Stimulated activated CD4-positive, alpha-beta T cell treated with anti-CD3 and anti-CD28 coated beads, Interleukin-2, amount 100 ng/mL, for 4 hours (primary cell): ENCODE results near the gene MIXL1.
"Not testable (repeated sequence)": the region's sequence is repeated elsewhere in the genome, so short reads cannot be mapped to it uniquely, and the experiment has no call there.

Source experiments
- DNase-seq: peaks from one replicate; pipeline ENCODE4 v3.0.0-alpha.2; 2020; ENCODE audit warnings: low read depth

The MIXL1 gene

GRCh38 chr1:226215239-226215638, 8.2 kb upstream of the MIXL1 start:
- DNase-seq = no peak

- no peak for DNase-seq
Measured at GRCh38 chr1:226216056-226216455, 7.4 kb upstream of the MIXL1 start.

GRCh38 chr1:226217273-226217672, 6.2 kb upstream of the MIXL1 start:
- DNase-seq = no peak

- DNase-seq = no peak
Measured at GRCh38 chr1:226220473-226221189, 2.8 kb upstream of the MIXL1 start.

GRCh38 chr1:226222686-226223085, 778 bp upstream of the MIXL1 start:
- DNase-seq = no peak

GRCh38 chr1:226223786-226224244, 351 bp downstream of the MIXL1 start:
- no peak for DNase-seq

DNA sequence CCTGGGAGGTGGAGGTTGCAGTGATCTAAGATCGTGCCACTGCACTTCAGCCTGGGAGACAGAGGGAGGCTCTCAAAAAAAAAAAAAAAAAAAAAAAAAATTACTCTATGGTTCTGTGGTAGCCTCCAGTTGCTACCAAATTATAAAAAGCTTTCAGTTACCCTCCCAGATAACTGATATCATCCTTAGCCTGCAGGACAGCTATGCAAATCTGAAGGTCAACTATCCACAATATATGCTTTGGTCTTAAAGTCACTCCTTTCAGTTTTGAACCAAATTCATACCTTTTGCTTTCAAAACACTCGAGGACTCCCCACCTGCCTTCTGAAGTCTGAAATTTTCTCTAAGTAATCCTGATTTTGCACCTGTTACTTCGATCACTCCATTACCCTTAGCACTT, 3.1 kb downstream of the MIXL1 start:
- no peak for DNase-seq

- DNase-seq = no peak
Measured at GRCh38 chr1:226233293-226233692, 9.8 kb downstream of the MIXL1 start.

GRCh38 chr1:226233806-226234205, 10.3 kb downstream of the MIXL1 start:
- no peak for DNase-seq

- DNase-seq = no peak
Measured at GRCh38 chr1:226236826-226237225, 13.4 kb downstream of the MIXL1 start.

GRCh38 chr1:226239421-226239820, 16.0 kb downstream of the MIXL1 start:
- no peak for DNase-seq

- DNase-seq = no peak
Measured at GRCh38 chr1:226248091-226248490, 24.6 kb downstream of the MIXL1 start.

DNA sequence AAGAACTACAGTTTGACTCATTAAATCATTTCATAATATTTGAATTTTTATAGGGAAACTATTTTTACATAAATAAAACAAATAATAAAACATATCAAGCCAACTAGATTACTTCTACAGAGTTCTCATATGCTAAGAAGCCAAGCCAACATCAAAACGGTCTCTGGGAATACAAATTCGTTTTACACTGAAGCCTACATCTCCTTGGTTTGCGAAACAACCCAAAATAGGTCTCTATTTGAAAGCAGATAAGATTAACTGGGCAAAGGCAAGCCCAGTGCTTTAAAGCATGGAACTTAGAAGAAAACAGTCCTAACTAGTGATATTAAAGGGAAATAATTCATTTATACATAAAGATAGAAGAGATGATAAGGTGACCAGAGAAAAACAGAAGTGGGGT, 25.3 kb downstream of the MIXL1 start:
- DNase-seq = no peak

DNA sequence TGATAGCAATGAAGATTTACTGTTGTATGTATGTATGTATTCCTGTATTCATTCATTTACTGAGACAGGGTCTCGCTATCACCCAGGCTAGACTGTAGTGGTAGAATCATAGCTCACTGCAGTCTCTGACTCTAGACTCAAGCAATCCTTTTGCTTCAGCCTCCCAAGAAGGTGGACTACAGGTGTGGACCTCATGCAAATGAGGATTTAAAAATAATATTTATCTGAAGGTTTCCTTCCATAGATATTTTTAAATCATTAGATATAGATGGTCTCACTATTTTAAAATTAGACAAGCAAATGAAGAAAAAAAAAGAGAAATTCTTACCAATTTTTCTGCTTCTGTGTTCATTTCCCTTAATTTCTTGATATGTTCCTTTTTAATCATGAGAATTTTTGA, 27.0 kb downstream of the MIXL1 start:
- DNase-seq = no peak

- not testable (repeated sequence) for DNase-seq
Measured at GRCh38 chr1:226252841-226253240, 29.4 kb downstream of the MIXL1 start.

GRCh38 chr1:226253933-226254332, 30.5 kb downstream of the MIXL1 start:
- no peak for DNase-seq

- no peak for DNase-seq
Measured at GRCh38 chr1:226255380-226255779, 31.9 kb downstream of the MIXL1 start.

DNA sequence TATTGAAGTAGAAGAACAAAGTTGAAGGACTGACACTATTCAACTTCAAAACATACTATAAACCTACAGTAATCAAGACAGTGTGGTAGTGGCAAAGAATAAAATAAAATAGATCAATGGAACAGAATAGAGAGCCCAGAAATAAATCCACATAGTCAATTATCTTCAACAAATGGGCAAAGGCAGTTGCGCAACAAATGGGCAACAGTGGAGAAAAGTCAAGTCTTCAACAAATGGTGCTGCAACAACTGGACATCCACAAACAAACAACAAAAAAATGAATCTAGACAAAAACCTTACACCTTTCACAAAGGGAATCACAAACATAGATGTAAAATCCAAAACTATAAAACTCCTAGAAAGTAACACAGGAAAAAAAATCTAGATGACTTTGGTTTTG, 38.4 kb downstream of the MIXL1 start:
- DNase-seq = no peak

GRCh38 chr1:226268421-226269124, 45.1 kb downstream of the MIXL1 start:
- no peak for DNase-seq

- not testable (repeated sequence) for DNase-seq
Measured at GRCh38 chr1:226272233-226272902, 48.9 kb downstream of the MIXL1 start.

DNA sequence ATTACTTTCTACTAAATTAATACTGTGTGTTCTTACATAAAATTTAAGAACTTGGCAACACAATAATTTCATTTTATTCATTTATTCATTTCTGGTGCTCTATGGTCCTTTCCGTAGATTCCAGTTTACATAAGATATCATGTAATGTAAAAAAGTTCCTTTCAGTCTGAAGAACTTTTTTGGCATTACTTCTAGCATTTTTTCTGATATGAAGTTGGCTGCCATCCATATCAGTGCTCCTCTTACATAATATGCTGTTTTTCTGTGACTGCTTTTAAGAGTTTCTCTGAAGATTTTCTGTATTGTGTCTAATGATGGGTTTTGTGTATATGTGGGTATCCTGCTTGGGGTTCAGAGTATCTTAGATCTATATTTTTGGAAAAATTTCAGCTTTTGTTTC, 50.7 kb downstream of the MIXL1 start:
- no peak for DNase-seq

- no peak for DNase-seq
Measured at GRCh38 chr1:226276077-226276682, 52.7 kb downstream of the MIXL1 start.
